ENCODE results near the gene F8. TPM values are rescaled to one million over a fixed set of nuclear protein-coding genes. Genes with fewer than 3 reads are reported as not detected.

Gene F8
- total RNA-seq, 1 experiment from 2014 or later: 0.91 TPM

- Histone ChIP-seq H3K27me3 (ENCODE audit: low read length) (no peaks in the 10 kb centered on the region), H3F3A (ENCODE audit: low read length, unreplicated experiment) (peaks cover 11% of the 10 kb centered on the region), H3K9me2 (replicated peaks; ENCODE audit: low read length) (no peaks in the 10 kb centered on the region), H3K9me3 (ENCODE audit: low read length) (no peaks in the 10 kb centered on the region), H3K79me2 (ENCODE audit: low read length) (peaks cover 5% of the 10 kb centered on the region; the same call in 1 of the 2 replicates), H3K27ac (ENCODE audit: low read length) (peak overlapping the region; percentile 87), H3K4me2 (ENCODE audit: low read length) (peak overlapping the region; percentile 76), H3K4me3 (ENCODE audit: low read length) (peak overlapping the region; percentile 5; the same call in 1 of the 2 replicates), H2AFZ (ENCODE audit: low read length) (peak overlapping the region; percentile 48; the same call in 1 of the 2 replicates), H3K9ac (ENCODE audit: low read length) (peak overlapping the region; percentile 45; the same call in 1 of the 2 replicates), H3K4me1 (ENCODE audit: insufficient read depth, low read length) (peaks cover 52% of the 10 kb centered on the region), H4K20me1 (ENCODE audit: low read length) (no peaks in the 10 kb centered on the region), H3K36me3 (ENCODE audit: low read depth, low read length) (no peaks in the 10 kb centered on the region)
- POLR2A ChIA-PET (ENCODE audit: unreplicated experiment): interaction anchor here (0.6 kb wide), 1 partner anchor 39 kb away, joined by 3 read pairs; no protein-coding TSS in a partner anchor
- intact Hi-C loops (cut with micrococcal nuclease): no loop called here
- TF ChIP-seq EZH2 (IDR thresholded peaks at IDR 0.05; ENCODE audit: low read length, unreplicated experiment) (no peak), EZH2phosphoT487 (IDR thresholded peaks at IDR 0.05; ENCODE audit: borderline replicate concordance, low read length) (no peak)
- TF ChIP-seq, protein P1, sequence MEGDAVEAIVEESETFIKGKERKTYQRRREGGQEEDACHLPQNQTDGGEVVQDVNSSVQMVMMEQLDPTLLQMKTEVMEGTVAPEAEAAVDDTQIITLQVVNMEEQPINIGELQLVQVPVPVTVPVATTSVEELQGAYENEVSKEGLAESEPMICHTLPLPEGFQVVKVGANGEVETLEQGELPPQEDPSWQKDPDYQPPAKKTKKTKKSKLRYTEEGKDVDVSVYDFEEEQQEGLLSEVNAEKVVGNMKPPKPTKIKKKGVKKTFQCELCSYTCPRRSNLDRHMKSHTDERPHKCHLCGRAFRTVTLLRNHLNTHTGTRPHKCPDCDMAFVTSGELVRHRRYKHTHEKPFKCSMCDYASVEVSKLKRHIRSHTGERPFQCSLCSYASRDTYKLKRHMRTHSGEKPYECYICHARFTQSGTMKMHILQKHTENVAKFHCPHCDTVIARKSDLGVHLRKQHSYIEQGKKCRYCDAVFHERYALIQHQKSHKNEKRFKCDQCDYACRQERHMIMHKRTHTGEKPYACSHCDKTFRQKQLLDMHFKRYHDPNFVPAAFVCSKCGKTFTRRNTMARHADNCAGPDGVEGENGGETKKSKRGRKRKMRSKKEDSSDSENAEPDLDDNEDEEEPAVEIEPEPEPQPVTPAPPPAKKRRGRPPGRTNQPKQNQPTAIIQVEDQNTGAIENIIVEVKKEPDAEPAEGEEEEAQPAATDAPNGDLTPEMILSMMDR (conservative IDR thresholded peaks at IDR 0.05; ENCODE audit: low read depth, low read length): no peak
- DNase-seq (peak; percentile 64), ATAC-seq (peak; percentile 27)
- no TSS peak for BruUV-seq (replicated peaks)
- CTCF ChIA-PET: no interaction called here
Measured at GRCh38 chrX:154799556-154800348, 222.8 kb downstream of the F8 start.

DNA sequence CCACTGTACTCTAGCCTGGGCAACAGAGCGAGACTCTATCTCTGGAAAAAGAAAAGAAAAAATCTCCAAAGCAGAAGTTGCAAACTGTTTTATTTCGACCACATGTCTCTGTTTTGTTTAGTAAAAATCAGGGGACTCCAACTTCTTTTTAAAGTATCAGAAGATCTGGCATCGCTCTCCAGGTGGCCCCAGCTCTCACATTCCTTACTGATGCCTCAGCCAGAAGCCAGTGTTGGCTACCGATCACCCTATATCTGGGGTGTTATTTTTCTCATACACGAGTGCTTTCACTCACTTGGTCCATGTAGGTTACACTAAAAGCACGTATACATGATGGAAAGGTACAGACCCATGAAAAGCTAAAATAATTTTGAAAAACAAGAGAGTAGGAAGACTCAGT, 225.5 kb downstream of the F8 start:
- ATAC-seq: no peak

More for the DNA sequence above, 225.5 kb downstream of the F8 start:
- peaks cover 44% of the 10 kb centered on the region for H3K4me1 ChIP-seq (ENCODE audit: insufficient read depth, low read length)
- no peaks in the 10 kb centered on the region for H3K36me3 ChIP-seq (ENCODE audit: low read depth, low read length)
- peak; percentile 20 for DNase-seq
- CTCF ChIA-PET: no interaction called here
- H3K9me2 ChIP-seq (replicated peaks; ENCODE audit: low read length): no peaks in the 10 kb centered on the region
- H3K9ac ChIP-seq (ENCODE audit: low read length): no peak overlapping the region
- POLR2A ChIA-PET (ENCODE audit: unreplicated experiment): no interaction called here
- no peak overlapping the region for H3K4me3 ChIP-seq (ENCODE audit: low read length)
- H3K27me3 ChIP-seq (ENCODE audit: low read length): no peaks in the 10 kb centered on the region
- H3F3A ChIP-seq (ENCODE audit: low read length, unreplicated experiment): peaks cover 11% of the 10 kb centered on the region
- H3K27ac ChIP-seq (ENCODE audit: low read length): no peak overlapping the region
- H3K4me2 ChIP-seq (ENCODE audit: low read length): 0 out of 2 replicates have a peak overlapping the region, but pooled peaks have one; percentile 12
- H3K9me3 ChIP-seq (ENCODE audit: low read length): no peaks in the 10 kb centered on the region
- intact Hi-C loops (cut with micrococcal nuclease): no loop called here
- BruUV-seq (replicated peaks): no TSS peak
- H2AFZ ChIP-seq (ENCODE audit: low read length): no peak overlapping the region
- peaks cover 5% of the 10 kb centered on the region; the same call in 1 of the 2 replicates for H3K79me2 ChIP-seq (ENCODE audit: low read length)
- TF ChIP-seq, protein P1 (conservative IDR thresholded peaks at IDR 0.05; ENCODE audit: low read depth, low read length): no peak
- TF ChIP-seq EZH2 (IDR thresholded peaks at IDR 0.05; ENCODE audit: low read length, unreplicated experiment) (no peak), EZH2phosphoT487 (IDR thresholded peaks at IDR 0.05; ENCODE audit: borderline replicate concordance, low read length) (no peak)
- no peaks in the 10 kb centered on the region for H4K20me1 ChIP-seq (ENCODE audit: low read length)
